Head of caudate nucleus (tissue), 42 donors: ENCODE results near the gene PIM3.

Source experiments
- DNase-seq, 42 donors: peaks; one replicate each; pipeline versions ENCODE4 v3.0.0 to v3.0.0-alpha.2; 2020 to 2021; ENCODE audit warnings: mixed read lengths in 7 of 42
- intact Hi-C: fragments of 100-400 bp; cut with DNase I; formaldehyde crosslinking; loops from one replicate; pipeline ENCODE4 v1.15.0; 2022

PIM3 gene

GRCh38 chr22:49992921-49993648, 32.5 kb downstream of the PIM3 start:
- DNase-seq, result peak; percentile 75 to 97 (median 91)
- intact Hi-C loops, result loop anchor here (10.0 kb wide), 1 partner anchor 58 kb away; no protein-coding TSS in a partner anchor

- peak in 6 of 42 donors; percentile 3 to 39 (median 18) for DNase-seq
- intact Hi-C loops, result loop anchor here (10.0 kb wide), 1 partner anchor 59 kb away; no protein-coding TSS in a partner anchor
Measured at GRCh38 chr22:49993649-49994360, 33.2 kb downstream of the PIM3 start.

GRCh38 chr22:49994361-49995040, 33.9 kb downstream of the PIM3 start:
- DNase-seq, result peak in 12 of 42 donors; percentile 3 to 41 (median 14)
- intact Hi-C loops, result loop anchor here (10.0 kb wide), 1 partner anchor 60 kb away; no protein-coding TSS in a partner anchor

GRCh38 chr22:49995041-49995360, 34.4 kb downstream of the PIM3 start:
- intact Hi-C loops, result loop anchor here (10.0 kb wide), 1 partner anchor 60 kb away; no protein-coding TSS in a partner anchor

GRCh38 chr22:49995361-49996118, 35.0 kb downstream of the PIM3 start:
- DNase-seq, result peak in 11 of 42 donors; percentile 3 to 36 (median 12)
- intact Hi-C loops, result loop anchor here (10.0 kb wide), 1 partner anchor 61 kb away; no protein-coding TSS in a partner anchor

More at GRCh38 chr22:49995041-49995360, 34.4 kb downstream of the PIM3 start:
- DNase-seq, result peak in 6 of 42 donors; percentile 2 to 26 (median 12)

- intact Hi-C loops, result loop anchor here (10.0 kb wide), 1 partner anchor 61 kb away; no protein-coding TSS in a partner anchor
Measured at GRCh38 chr22:49996119-49996517, 35.5 kb downstream of the PIM3 start.

GRCh38 chr22:49996518-49997250, 36.1 kb downstream of the PIM3 start:
- intact Hi-C loops, result loop anchor here (10.0 kb wide), 1 partner anchor 62 kb away; no protein-coding TSS in a partner anchor
- peak in 7 of 42 donors; percentile 3 to 29 (median 12) for DNase-seq

More at GRCh38 chr22:49996119-49996517, 35.5 kb downstream of the PIM3 start:
- DNase-seq, result peak in 7 of 42 donors; percentile 1 to 31 (median 9)

- intact Hi-C loops, result loop anchor here (10.0 kb wide), 1 partner anchor 62 kb away; no protein-coding TSS in a partner anchor
- peak in 7 of 42 donors; percentile 3 to 28 (median 14) for DNase-seq
Measured at GRCh38 chr22:49997251-49997599, 36.7 kb downstream of the PIM3 start.

GRCh38 chr22:49997932-49998717, 37.6 kb downstream of the PIM3 start:
- intact Hi-C loops, result loop anchor here (10.0 kb wide), 1 partner anchor 63 kb away; no protein-coding TSS in a partner anchor
- peak in 8 of 42 donors; percentile 3 to 38 (median 14) for DNase-seq

- peak in 4 of 42 donors; percentile 4 to 10 (median 6) for DNase-seq
- intact Hi-C loops, result loop anchor here (10.0 kb wide), 1 partner anchor 64 kb away; no protein-coding TSS in a partner anchor
Measured at GRCh38 chr22:49998718-49999062, 38.1 kb downstream of the PIM3 start.

GRCh38 chr22:49999063-49999945, 38.7 kb downstream of the PIM3 start:
- intact Hi-C loops, result loop anchor here (10.0 kb wide), 1 partner anchor 65 kb away; no protein-coding TSS in a partner anchor
- peak in 8 of 42 donors; percentile 3 to 43 (median 14) for DNase-seq

- DNase-seq, result peak in 6 of 42 donors; percentile 0 to 33 (median 16)
- intact Hi-C loops, result loop anchor here (10.0 kb wide), 1 partner anchor 65 kb away; no protein-coding TSS in a partner anchor
Measured at GRCh38 chr22:49999946-50000586, 39.5 kb downstream of the PIM3 start.

- peak in 5 of 42 donors; percentile 9 to 34 (median 10) for DNase-seq
- intact Hi-C loops, result no loop called here
Measured at GRCh38 chr22:50000587-50001387, 40.2 kb downstream of the PIM3 start.
